Measurements from ENCODE around the gene ST6GALNAC5.
"Not testable (repeated sequence)": the region's sequence is repeated elsewhere in the genome, so short reads cannot be mapped to it uniquely, and the experiment has no call there.

The ST6GALNAC5 gene

DNA sequence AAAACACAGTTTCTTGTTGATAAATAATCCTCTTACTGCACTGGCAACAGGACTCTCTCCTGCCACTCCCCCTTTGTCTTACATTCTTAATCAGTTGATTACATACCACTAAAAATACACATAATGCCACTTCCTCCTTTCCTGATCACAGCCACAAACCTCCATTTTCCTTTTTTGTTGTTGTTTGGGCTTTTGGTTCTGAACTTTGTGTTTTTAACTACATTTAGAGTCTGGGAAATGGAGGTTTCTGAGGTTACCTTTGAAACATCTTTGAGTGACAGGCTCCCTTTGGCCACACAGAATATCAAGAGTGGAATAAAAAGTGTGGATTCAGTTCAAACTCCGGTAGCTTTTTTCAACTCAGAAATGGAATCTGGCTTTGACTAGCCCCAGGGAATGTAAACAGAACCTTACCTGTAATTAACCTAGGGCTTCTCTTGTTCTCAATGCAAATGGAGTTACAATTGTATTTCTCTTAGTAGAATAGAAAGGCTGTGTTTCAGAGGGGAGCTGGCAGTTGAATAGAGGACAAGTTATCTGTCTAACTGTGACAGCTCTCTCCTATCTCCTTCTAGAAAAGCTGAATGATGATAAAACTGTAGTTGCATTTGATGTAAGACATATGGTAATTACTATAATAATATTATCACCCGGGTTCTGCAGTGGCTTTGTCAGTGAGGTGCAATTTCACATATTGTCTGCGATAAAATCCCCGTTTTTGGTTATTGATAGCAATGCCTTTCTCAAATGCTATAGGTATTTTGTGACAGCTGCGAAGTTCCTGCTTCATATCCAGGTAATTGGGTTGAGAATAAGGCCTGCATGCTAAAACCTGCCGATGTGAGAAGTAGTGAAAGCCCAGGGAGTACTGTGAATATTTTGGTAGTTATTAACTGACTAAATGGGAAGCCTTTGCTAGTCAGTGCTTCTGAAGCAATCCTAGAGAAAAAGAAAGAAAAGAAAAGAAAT lies 66.9 kb downstream of the ST6GALNAC5 start:
- no peak for DNase-seq (ENCODE audit: extremely low read depth in 1 of 2, low read depth in 1 of 2)

DNA sequence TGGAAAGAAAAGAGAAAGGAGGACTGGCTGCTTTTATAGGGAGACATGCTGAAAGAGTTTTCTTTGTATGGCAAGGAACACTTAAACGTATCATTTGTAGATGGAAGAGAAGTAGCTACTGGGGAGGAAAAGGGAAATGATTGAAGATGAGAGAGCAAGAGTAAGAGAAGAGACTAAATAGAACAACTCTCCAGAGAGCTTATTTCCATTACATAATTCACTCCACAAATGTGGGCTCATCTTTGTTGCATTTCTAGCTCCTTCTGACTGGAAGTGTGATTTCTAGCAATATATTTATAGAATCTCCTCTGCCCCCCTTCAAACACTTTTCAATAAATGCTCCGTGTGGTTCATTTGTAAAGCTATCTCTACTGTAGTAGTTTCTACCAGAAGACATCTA lies 71.0 kb downstream of the ST6GALNAC5 start:
- no peak for DNase-seq (ENCODE audit: extremely low read depth in 1 of 2, low read depth in 1 of 2)

DNA sequence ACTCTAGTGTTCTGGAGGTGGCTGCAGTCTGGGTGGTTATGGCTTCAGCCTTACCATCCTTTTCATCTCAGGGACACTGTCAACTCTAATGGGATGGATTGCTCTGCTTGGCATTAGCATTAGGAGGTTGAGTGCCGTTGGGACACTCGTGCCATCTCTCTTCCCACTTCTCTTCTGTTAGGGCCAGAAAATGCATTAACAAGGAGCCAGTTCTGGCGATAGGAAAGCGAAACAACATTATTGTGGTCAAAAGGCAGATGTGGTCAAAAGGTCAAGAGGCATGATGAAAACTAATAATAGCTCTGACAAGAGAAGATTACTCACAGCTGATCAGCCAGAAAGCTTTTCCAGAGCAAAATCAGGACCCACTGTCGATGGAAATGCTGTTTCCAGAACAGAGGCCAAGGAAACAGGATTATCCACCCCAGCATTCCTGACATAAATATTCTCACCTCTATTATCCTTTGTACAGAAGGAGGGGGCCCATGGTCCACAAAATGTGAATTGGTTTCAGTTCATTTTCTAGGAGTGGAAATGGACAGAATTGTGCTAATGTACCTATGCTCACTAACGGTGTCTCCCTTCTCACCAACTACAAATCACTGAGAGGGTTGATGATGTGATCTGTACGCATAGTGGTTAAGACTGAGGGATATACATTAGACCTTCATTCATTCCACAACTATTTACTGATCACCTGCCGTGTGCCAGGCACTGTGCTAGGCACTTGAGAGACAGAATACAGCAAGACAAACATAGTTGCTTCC lies 72.0 kb downstream of the ST6GALNAC5 start:
- no peak for DNase-seq (ENCODE audit: extremely low read depth in 1 of 2, low read depth in 1 of 2)

DNA sequence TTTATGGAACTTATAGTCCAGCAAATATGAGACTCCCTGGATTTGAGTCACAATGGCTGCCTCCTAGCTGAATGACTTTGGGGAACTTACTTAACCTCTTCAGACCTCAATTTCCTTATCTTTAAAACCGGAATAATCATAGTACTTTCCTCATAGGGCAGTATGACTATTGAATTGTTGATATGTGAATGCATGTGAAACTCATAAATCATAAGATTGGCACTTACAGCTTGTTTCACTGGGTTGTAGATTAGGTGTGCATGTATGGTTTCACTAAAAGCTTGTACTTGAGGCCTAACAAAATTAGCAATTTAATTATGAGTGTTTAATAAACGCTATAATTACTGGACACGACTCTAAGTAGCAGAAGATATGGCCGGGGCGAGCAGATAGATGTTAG lies 72.5 kb downstream of the ST6GALNAC5 start:
- DNase-seq (ENCODE audit: extremely low read depth in 1 of 2, low read depth in 1 of 2), result no peak

DNA sequence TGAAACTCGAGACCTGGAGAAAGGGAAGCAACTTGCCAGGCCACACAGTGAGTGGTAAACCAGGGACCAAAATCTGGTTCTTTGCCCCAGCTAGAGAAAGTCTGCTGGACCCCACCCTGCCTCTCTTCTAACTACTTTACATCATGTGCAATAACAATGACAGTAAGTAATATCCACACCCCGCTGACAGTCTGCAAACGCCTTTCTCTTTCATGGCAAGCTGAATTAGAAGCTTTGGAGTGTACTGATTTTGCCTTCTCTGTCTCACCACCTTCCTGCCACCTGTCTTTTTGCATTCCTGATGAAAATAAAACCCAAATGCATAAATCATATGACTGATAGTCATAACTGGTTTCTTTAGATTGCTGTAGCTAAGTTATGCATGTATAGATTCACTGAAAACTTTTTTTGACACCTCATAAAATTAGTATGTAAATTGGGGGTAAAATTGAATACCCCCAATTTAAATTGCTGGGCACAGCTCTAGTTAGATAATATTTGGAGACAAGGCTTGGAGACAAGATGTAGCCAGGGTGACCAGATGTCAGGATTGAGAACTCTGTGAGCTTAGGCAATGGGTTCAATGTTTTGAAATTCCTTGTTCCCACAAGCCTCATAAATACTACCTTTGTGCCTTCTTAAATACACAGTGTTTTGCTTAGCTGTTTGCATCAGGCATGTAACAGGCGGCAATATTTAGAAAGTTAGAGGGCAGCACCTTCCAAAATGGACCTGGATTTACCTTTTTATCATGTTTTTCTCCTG lies 73.5 kb downstream of the ST6GALNAC5 start:
- no peak for DNase-seq (ENCODE audit: extremely low read depth in 1 of 2, low read depth in 1 of 2)

DNA sequence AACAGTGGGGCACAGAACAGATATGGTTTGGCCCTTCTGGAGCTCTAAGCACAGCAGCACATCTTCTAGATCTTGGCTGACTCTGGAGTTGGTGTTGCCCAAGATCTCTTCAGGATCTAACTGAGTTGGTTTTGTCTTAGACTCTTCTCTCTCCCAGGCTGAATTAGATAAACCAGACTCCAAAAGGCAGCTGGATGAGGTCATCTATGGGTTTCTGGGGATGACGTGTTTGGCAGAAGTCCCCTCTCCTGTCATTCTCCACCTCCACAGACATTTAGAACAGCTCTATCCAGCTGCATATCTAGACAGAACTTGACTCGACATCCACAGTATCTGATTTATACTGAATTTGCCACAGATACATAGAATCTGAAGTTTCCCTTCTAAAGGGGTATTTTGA lies 75.3 kb downstream of the ST6GALNAC5 start:
- no peak for DNase-seq (ENCODE audit: extremely low read depth in 1 of 2, low read depth in 1 of 2)

DNA sequence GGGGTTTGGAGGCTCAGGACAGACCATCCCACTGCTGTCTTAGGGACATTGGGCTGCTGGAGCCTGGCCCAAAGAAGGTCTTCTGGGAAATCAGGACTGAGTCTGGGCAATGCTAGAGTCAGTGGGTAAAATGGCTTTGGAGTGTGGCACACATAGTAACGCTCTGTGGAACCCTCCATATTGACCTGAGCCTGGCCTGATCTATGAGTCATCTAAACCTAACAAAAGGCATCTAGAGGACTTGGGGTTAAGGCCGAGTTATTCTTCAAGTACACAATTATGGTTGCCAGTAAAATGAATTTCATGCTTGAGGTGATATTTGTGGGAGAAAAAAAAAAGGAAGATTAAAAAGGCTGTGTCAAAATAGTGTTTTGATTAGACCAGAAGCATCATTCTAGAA lies 77.7 kb downstream of the ST6GALNAC5 start:
- no peak for DNase-seq (ENCODE audit: extremely low read depth in 1 of 2, low read depth in 1 of 2)

DNA sequence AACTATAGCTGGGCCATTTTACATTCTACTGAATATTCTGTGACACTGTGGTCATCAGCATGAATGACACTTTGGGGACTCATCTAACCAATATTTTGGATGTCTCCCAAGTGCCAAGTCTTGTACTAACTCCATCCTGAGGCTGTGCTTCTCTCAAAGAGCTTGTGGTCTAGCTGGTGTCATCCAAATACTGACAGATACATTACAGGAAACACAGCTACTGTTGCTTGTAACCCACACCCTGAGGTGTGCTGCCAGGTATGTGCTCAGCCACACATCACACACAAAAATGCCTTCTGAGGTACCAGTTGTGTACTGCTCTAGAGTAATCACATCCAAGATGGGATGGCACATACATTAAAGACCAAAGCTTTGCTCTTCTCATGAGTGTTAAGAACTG lies 81.6 kb downstream of the ST6GALNAC5 start:
- no peak for DNase-seq (ENCODE audit: extremely low read depth in 1 of 2, low read depth in 1 of 2)

DNA sequence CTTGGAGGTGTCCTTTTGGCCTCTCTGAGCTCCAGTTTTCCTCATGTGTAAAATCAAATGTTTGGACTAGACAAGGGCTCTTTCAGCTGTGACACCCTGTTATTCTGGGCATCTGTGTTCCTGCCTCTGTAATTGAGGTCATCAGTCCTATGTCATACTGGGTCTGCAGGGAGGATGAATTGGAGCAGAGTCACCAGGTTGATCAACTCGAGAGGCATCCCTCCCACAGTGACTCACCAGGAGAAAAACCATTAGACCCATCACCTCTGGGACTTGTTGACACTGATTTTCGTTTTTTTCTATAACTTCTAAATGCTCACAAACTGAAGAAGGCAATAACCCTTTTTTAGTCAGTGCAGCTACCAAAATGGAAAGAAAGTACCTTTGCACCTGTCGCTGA lies 82.2 kb downstream of the ST6GALNAC5 start:
- no peak for DNase-seq (ENCODE audit: extremely low read depth in 1 of 2, low read depth in 1 of 2)

DNA sequence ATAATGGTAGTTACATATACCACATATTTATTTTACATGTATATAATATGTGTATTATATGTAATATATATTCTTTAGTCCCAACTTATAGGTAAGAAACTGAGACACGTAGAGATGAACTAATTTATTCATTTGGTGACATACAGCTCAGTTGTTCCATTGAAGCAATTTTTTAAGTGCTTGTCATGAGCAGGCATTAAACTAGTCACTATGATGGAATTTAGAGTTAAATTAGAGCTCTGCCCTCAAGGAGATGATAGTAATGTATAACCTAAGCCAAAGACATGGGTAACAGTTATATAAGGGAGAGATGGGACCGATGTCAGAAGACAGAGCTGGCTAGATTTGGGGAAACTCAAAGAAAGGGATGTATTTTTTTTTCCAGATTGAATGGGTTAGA lies 83.0 kb downstream of the ST6GALNAC5 start:
- DNase-seq (ENCODE audit: extremely low read depth in 1 of 2, low read depth in 1 of 2), result no peak

DNA sequence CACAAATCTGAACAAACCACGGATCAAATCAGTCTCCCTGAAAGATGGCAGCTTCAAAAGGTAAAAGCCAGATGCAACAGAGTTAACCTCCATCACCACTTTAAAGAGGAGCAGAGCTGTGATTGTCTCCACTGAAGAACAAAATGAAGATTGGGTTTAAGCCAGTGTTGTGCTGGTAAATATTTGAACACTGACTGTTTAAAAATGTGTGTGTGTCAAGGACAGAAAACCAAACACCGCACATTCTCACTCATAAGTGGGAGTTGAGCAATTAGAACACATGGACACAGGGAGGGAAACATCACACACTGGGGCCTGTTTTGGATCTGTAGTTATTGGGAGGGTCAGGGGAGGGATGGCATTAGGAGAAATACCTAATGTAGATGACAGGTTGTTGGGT lies 83.9 kb downstream of the ST6GALNAC5 start:
- DNase-seq (ENCODE audit: extremely low read depth in 1 of 2, low read depth in 1 of 2), result no peak

DNA sequence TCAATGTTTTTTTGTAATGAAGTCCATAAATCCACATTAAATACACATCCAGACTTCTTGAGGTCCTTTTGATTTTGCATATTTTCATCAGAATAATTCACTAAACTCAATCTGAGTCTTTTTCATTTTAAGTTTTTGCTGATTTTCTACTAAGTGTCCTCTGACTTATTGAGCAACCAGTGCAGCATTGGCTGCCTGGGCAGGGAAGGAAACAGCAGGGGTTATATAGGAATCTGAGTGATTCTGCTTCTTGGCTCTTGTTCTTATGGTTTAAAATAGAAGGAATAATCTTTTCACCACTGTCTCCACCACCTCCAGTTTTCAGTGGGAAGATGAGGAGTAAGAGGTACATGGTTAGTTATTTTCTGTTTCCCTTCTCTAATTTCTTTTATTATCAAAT lies 88.4 kb downstream of the ST6GALNAC5 start:
- DNase-seq (ENCODE audit: extremely low read depth in 1 of 2, low read depth in 1 of 2), result no peak

DNA sequence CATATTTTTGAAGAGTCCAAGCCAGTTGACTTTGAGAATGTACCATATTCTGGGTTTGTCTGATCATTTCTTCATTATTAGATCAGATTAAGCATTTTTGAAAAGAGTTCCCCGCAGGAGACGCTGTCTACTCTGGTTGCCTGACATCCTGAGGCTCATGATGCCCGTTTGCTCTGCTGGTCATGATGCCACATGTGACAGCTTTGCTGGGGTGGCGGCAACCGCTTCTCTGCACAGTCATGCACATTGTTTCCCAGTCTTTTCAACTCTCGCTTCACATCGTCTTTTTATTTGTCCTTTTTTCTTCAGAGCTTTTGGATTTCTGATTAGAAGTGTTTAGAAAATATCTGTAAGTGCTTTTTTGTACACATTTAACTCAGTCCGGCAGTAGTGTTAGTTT lies 90.7 kb downstream of the ST6GALNAC5 start:
- DNase-seq (ENCODE audit: extremely low read depth in 1 of 2, low read depth in 1 of 2), result no peak

DNA sequence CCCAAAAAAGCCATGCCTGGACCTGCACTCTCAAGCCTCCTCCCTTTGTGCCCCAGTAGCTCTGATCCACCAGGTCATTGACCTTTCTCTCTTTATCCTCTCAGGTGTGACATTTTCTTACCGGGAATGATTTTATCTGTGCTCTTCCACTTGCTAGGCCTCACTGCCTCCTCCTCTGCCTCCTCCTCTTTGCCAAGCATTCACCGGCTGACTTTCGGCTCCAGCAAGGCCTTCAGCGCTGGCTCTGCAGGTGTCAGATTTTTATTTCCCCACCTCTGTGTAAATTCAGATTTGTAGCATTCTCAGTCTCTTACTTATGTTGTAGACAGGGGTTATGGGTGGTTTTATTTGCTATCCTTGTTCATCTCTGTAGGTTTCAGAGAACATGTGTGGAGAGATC lies 91.5 kb downstream of the ST6GALNAC5 start:
- DNase-seq (ENCODE audit: extremely low read depth in 1 of 2, low read depth in 1 of 2), result no peak

DNA sequence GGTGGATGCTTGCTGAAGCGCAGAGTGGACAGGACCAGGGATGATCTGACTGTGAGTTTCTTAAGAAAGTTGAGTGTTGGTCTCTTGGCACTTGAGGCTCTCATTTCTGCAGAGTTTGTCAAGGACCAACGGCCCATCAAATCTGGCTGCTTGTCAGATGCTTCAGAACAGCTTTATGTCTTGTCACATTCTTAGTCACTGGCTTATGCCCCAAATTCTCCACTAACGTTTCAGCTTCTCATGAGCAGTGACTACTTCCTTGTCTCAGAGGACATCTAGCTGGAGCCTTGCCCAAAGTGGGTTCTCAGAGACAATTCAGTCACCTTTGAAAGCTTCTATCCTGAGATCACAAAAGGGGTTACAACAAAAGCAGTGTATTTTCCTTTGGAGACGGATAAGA lies 92.3 kb downstream of the ST6GALNAC5 start:
- no peak for DNase-seq (ENCODE audit: extremely low read depth in 1 of 2, low read depth in 1 of 2)

DNA sequence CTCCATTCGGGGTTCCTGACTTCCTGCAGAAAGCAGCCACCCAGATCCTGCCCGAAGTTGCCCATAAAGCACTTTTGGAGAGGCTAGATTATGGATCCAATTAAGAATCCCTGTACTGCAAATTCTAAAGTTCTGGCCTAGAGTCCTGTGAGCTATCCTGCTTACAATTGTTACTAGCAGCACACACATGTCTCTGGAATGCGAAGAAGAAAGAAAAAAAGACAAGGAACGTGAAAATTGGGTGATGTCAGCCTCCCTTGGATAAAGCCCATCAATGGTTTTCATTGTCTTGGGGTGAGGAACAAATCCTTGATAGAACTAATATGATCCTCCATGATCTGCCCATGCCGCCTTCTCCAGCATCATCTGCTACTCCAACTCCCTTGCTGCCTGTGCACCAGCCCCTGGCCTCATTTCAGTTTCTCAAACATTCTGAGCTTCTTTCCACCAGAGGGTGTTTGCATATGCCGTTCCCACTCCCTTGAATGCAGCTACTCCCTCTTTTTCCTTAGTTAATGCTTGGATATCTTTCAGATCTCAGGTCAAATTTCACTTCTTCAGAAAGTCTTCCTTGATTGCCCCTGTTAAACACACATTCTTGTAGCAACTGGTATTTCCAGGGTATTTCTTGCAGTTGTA lies 94.0 kb downstream of the ST6GALNAC5 start:
- no peak for DNase-seq (ENCODE audit: extremely low read depth in 1 of 2, low read depth in 1 of 2)

DNA sequence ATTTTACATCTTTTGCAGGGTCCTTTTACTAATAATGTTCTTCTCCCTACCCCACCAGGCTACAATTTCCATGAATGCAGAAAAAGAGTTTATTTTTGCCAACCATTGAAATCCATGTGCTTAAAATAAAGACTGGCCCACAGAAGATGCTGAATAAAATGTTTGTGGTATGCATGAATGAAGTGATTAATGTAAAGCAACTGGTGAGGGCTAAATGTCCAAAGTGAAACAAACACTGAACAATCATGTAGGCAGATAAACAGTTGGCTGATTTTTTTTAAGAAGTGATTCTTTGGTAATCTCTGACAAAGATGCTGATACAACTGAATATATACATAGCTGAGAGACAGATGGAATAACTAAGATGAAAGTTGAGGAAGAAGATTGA lies 94.5 kb downstream of the ST6GALNAC5 start:
- no peak for DNase-seq (ENCODE audit: extremely low read depth in 1 of 2, low read depth in 1 of 2)

DNA sequence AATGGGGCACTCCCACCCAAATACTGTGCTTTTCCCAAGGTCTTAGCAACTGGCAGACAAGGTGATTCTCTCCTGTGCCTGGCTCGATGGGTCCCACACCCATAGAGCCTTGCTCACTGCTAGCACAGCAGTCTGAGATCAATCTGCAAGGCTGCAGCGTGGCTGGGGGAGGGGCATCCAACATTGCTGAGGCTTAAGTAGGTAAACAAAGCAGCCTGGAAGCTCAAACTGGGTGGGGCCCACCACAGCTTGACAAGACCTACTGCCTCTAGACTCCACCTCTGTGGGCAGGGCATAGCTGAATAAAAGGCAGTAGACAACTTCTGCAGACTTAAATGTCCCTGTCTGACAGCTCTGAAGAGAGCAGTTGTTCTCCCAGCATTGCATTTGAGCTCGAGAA lies 114.0 kb downstream of the ST6GALNAC5 start:
- not testable (repeated sequence) for DNase-seq (ENCODE audit: extremely low read depth in 1 of 2, low read depth in 1 of 2)

DNA sequence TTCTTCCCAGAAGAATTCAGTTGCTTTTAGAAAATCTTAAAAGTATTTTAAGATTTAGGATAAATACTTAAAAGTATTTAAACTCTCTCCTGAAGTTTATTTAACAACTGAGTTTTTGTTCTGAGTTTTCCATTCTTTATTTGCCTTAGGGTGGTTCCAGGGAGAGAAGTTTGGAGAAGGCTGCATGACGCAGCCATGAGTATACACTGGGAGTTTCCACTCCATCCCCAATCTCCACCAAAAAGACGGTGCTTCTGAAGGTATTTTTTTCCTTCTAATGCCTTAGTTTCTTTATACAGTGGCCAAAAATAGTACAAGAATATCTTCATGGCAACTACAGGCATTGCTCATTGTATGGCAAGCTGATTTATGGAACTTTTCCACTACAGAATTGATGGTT lies 122.7 kb downstream of the ST6GALNAC5 start:
- no peak for DNase-seq (ENCODE audit: extremely low read depth in 1 of 2, low read depth in 1 of 2)

DNA sequence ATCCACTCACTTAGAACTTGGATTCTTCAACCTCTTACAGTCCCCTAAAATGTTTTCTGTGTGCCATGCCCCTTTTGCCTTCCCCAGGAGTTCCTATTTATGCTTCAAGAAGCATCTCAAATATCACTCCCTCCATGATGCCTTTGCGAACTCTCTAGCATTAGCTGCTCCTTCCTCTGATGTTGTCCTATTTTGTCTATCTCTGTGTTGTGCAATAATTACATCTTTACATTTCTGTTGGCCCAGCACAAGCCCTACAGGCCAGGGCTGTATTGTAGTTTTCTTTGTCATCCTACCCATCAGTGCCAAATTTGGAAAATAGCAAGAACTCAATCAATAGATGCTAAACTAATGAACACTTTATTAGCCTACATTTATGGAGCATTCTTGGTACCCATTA lies 125.8 kb downstream of the ST6GALNAC5 start:
- no peak for DNase-seq (ENCODE audit: extremely low read depth in 1 of 2, low read depth in 1 of 2)
